HAP-1 (cell line): ENCODE data around the gene GFPT2.

Experiments used
- DNase-seq, 2 experiments: peaks; one replicate each; pipeline ENCODE4 v3.0.0-alpha.2; 2016 to 2020; ENCODE audit warnings: low spot score in 2 of 2
- H3K27me3 ChIP-seq: fragments of 250-450 bp; sonication (Bioruptor Pico); 2 replicates; pipeline ENCODE4 v1.5.1; 2020; ENCODE audit warnings: low read depth, mild to moderate bottlenecking, moderate library complexity
- H3K36me3 ChIP-seq: fragments of 250-450 bp; sonication (Bioruptor Pico); replicated peaks from 2 replicates; pipeline ENCODE4 v1.5.1; 2020; ENCODE audit warnings: mild to moderate bottlenecking
- H3K4me1 ChIP-seq: fragments of 250-450 bp; sonication (Bioruptor Pico); 2 replicates; pipeline ENCODE4 v1.5.1; 2020; ENCODE audit warnings: mild to moderate bottlenecking
- H3K4me3 ChIP-seq: fragments of 250-450 bp; sonication (Bioruptor Pico); 2 replicates; pipeline ENCODE4 v1.5.1; 2020; ENCODE audit warnings: mild to moderate bottlenecking, moderate library complexity
- H3K9me3 ChIP-seq: fragments of 250-450 bp; sonication (Bioruptor Pico); 2 replicates; pipeline ENCODE4 v1.5.1; 2020; ENCODE audit warnings: mild to moderate bottlenecking, moderate library complexity
- in situ Hi-C: fragments of 300-500 bp; cut with MboI; formaldehyde crosslinking; loops from 3 replicates; pipeline ENCODE4 v1.14.3; 2020; ENCODE audit warnings: low sequenced_read_pairs, inconsistent platforms, mixed read lengths

GFPT2 gene

DNA sequence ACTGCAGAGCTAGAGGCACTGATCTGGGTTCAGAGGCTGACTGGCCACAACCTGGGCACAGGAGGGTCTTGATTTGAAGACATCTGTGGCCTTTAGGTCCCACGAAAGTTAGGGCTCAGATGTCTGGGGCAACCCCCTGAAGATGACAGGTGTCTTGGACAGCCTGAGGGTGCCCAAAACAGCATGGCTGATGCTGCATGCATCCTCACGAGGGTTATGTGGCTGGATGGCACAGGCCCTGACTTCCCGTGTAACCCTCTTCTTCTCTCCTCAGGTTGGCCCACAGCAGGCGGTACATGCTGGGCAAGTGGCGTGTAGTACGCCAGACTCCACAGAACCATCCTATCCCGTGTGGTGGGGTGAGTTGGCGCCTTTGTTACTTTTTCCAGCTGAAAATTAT, 29.8 kb upstream of the GFPT2 start:
- Histone ChIP-seq H3K27me3 (no peaks in the 10 kb centered on the region), H3K36me3 (no peaks in the 10 kb centered on the region), H3K4me1 (no peaks in the 10 kb centered on the region), H3K4me3 (no peak overlapping the region), H3K9me3 (no peaks in the 10 kb centered on the region)
- no peak for DNase-seq
- in situ Hi-C loops = no loop called here

DNA sequence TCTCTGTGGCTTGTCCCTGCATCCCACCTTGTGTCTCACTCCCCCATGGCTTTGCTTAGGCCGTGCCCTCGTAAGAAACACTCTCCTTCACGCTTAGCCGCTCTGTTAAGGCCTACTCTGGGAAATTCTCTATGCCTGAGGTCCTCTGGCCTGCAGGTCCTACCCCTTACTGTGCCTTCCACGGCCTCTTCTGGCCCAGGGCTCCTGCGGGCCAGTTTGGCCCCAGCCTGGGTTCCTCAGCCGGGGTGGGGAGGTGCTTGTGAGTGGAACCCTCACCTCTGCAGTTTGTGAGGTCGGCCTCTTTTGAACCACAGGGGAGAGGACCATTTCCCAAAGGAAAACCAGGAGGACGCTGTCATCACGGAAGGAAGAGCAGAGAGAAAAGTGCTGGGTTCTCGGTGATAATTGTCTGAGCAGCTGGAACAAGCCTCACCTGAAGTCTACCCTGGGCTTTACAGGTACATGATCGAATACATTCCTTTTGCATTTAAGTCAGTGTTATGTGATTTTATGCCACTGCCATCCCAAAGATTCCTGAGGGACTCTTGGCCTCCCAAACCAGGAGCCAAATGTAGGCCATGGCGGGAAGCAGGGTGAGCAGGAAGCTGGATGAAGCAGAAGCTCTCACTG, 28.8 kb upstream of the GFPT2 start:
- Histone ChIP-seq H3K36me3 (no peaks in the 10 kb centered on the region), H3K4me1 (no peaks in the 10 kb centered on the region), H3K9me3 (no peaks in the 10 kb centered on the region), H3K27me3 (no peaks in the 10 kb centered on the region), H3K4me3 (no peak overlapping the region)
- DNase-seq = no peak
- in situ Hi-C loops = no loop called here

DNA sequence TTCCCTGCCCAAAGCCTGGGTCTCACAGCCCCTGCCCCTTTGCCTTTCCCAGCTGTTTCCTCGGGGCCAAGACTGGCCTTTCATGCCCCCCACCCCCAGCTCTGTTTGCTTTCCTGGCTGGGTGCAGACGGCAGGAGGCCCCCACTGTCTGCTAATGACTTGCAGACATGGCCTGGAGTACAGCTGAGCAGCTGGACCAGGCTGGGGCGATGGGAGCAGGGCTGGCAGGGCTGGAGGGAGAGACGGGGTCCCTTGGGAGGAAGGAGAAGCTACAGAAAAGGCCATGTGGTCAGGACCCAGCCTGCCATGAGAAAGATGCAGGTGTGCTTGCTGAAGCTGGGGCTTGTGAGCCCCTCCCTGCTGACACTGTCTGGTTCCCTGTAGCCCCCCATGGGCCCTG, 28.3 kb upstream of the GFPT2 start:
- Histone ChIP-seq H3K4me1 (no peaks in the 10 kb centered on the region), H3K9me3 (no peaks in the 10 kb centered on the region), H3K36me3 (no peaks in the 10 kb centered on the region), H3K4me3 (no peak overlapping the region), H3K27me3 (no peaks in the 10 kb centered on the region)
- DNase-seq = no peak
- in situ Hi-C loops = no loop called here

DNA sequence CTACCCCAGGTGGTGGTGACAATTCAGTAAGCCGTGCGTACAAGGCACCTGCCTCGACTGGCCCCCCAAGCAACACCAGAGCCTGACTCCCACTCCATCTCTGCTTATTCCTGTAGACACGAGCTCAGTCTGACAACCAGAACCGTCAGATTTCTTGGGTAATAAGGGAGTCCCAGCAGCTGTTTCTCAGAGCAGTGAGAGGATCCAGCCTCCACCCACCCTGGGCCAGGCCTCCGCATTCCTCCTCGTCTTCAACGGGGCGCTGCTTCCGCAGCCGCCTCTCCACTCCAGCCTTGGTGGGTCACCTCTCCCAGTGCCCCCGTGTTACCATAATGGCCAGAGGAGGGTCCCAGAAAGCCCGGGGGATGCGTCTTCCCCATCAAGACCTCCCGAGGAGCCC, 27.7 kb upstream of the GFPT2 start:
- Histone ChIP-seq H3K4me1 (no peaks in the 10 kb centered on the region), H3K4me3 (no peak overlapping the region), H3K27me3 (no peaks in the 10 kb centered on the region), H3K36me3 (no peaks in the 10 kb centered on the region), H3K9me3 (no peaks in the 10 kb centered on the region)
- no peak for DNase-seq
- in situ Hi-C loops = no loop called here

DNA sequence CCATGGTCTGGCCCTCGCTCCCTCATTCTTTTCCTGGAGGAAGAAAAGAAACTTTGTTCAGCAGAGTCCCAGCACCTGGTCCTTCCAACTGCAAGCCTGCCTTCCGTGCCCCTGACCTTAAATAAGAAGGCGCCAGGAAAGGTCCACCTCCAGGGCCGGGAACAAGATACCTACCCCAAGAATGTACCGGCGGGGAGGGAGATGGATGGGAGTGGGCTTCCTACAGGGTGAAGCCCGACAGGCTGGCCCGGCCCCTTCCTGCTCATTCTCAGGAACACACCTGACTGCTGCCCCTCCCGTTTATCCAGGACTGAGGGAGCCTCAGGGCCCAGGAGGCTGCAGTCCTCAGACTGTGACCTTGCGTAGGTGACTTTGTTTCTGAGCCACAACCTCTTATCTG, 27.3 kb upstream of the GFPT2 start:
- Histone ChIP-seq H3K4me1 (no peaks in the 10 kb centered on the region), H3K9me3 (no peaks in the 10 kb centered on the region), H3K4me3 (no peak overlapping the region), H3K36me3 (no peaks in the 10 kb centered on the region), H3K27me3 (no peaks in the 10 kb centered on the region)
- in situ Hi-C loops = no loop called here
- DNase-seq = no peak

DNA sequence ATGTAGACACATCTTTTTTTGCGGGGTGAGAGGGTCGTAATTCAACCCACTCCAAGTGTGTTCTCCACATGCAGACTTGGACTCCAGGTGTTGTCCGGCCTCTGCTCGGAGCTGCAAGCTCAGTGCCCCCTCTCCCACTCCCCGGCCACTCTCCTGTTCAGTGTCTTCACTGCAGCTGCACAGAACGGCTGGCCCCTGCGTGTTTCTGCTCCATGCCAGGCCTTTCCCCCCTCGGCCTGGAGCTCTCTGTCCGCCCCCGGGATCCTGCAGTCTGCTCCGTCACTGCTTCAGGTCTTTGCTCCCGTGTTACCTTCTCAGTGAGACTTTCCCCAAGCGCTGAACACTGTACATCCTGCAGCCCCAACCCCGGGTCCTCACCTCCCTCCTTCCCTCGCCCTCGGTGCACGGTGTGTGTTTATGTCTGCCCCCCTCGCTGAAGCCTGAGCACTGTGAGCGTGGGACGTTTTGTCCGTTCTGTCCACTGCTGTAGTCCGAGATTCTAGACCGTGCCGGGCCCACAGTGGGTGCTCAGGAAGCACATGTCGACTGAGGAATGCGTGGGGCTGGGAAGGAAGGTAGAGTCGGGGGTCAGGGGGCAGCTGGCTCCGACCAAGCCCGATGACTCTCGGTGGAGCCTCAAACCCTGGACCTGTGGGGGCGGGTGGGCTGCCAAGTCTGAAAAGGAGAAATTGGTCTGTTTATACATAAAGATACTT, 26.4 kb upstream of the GFPT2 start:
- no peaks in the 10 kb centered on the region for H3K27me3 ChIP-seq
- in situ Hi-C loops = no loop called here
- H3K9me3 ChIP-seq = no peaks in the 10 kb centered on the region
- H3K4me1 ChIP-seq = no peaks in the 10 kb centered on the region
- H3K36me3 ChIP-seq = no peaks in the 10 kb centered on the region
- no peak overlapping the region for H3K4me3 ChIP-seq
- DNase-seq = no peak

DNA sequence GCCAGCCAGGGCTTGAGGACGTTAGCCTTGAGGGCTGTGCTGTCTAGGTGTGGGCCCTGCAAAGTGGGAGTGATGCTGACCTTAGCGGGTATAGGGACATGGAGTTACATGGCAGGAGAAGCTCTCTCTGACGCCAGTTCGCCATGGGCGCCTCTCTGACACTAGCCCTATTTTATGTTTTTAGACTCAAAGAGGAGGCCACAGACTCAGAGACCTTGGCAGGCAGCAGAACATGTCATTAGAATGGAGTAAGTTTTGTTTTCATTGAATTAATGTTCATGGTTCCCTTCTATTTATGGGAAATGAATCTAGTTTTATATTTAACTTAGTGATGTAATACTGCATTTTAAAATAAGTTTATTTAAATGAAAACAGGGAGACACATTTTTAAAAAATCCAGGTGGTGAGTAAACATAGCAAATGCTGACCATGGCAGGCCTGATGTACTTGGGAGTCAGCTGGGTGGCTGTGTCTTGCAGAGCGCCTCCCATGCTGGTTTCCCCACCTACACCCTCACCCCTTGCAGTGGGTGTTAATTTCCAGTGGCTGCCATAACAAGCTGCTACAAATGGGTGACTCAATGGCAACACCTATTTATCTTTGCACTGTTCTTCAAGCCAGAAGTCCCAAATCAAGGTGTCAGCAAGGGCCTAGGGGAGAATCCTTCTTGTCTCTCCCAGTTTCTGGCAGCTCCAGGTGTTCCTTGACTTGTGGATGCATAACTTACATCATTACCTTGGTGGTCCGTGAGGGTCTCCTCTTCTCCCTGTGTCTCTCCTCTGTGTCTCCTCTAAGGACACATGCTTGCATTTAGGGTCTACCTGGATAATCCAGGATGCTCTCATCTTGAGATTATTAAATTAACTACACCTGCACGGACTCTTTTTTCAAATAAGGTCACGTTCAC, 25.6 kb upstream of the GFPT2 start:
- no peak overlapping the region for H3K4me3 ChIP-seq
- no peaks in the 10 kb centered on the region for H3K9me3 ChIP-seq
- in situ Hi-C loops = no loop called here
- no peaks in the 10 kb centered on the region for H3K4me1 ChIP-seq
- no peaks in the 10 kb centered on the region for H3K27me3 ChIP-seq
- DNase-seq = no peak
- H3K36me3 ChIP-seq = no peaks in the 10 kb centered on the region

DNA sequence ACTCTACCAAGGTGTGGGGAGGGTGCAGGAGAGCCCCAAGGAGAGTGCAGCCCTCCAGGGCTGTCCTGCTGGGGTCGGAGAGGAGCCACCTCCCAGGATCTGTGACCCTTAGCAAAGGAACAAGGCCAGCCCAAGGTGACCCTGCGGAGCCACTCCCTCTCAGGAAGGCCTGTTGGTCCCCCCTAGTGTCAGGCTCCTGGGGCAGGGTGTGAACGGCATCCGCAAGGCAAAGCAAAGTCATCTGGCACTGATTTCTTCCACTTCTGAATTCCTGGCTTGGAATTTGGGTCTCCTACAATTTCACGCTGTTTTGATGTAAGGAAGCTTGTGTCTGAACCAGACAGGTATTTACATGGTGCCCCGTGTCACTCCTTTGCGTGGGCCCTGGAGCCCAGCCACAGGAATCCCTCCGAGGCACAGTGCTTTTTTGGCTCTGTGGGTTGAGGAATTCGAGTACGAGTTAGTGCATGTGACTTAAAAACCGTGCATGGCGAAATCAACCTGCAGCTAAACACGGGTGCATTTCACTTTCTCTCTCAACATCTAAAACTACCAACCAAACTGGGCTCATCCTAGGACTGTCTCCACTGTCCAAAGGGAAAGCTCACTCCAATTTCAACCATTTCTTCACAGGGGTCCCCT, 24.5 kb upstream of the GFPT2 start:
- H3K36me3 ChIP-seq = no peaks in the 10 kb centered on the region
- in situ Hi-C loops = no loop called here
- no peak for DNase-seq
- no peaks in the 10 kb centered on the region for H3K27me3 ChIP-seq
- no peaks in the 10 kb centered on the region for H3K9me3 ChIP-seq
- no peak overlapping the region for H3K4me3 ChIP-seq
- no peaks in the 10 kb centered on the region for H3K4me1 ChIP-seq

DNA sequence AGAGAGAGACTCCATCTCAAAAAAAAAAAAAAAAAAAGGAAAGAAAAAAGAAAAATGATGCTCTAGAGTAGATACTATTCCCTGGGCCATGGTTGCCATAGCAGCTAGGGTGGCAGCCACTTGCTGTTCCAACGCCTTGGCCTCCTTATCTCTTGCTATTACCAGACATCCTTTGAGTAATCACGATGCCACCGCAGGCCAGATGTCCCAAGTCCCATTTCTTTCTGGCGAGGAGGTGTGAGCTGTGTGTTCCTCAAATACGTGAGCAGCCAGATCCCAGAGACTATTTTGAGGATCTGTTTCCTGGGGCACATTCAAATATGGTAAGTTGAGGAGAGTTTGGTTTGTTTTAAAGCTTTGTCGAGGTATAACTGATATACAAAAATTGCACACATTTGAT, 23.4 kb upstream of the GFPT2 start:
- no peak for DNase-seq
- no peaks in the 10 kb centered on the region for H3K4me1 ChIP-seq
- H3K9me3 ChIP-seq = no peaks in the 10 kb centered on the region
- no peaks in the 10 kb centered on the region for H3K36me3 ChIP-seq
- no peak overlapping the region for H3K4me3 ChIP-seq
- in situ Hi-C loops = no loop called here
- H3K27me3 ChIP-seq = no peaks in the 10 kb centered on the region

DNA sequence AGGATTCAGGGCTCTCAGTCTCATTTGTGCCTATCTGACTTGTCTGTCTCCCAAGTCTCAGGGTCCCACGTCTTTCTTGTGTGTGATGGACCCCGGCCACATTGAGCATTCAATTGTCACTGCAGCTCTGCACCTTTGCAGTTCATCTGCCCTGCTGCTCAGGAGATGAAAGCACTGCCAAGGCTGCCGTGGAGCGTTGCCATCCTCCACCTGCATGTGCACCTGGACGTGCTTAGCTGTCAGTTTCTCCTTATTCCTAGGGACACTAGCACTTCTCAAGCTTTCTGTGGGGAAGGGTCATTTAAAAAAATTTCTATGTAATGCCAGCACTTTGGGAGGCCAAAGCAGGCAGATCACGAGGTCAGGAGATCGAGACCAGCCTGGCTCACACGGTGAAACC, 22.8 kb upstream of the GFPT2 start:
- no peaks in the 10 kb centered on the region for H3K27me3 ChIP-seq
- in situ Hi-C loops = no loop called here
- H3K36me3 ChIP-seq = no peaks in the 10 kb centered on the region
- no peak overlapping the region for H3K4me3 ChIP-seq
- DNase-seq = no peak
- no peaks in the 10 kb centered on the region for H3K4me1 ChIP-seq
- no peaks in the 10 kb centered on the region for H3K9me3 ChIP-seq

DNA sequence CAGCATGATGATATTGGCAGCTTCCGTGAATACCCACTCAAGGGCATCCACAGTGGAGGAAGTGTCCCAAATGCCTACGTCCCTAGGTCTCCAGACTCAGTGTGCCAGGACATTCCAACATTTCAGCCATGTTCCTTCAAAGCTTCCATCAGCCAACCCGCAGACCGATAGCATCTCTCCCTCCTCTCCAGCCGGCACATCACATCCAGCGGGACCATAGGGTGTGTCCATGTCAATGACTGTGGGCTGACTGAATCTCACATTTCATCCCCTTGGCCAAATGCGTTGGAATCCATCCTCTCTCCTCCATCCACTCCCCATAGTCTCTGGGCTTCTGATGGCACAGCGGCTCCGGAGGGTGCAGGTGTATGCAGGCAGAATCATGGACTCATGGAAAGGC, 22.2 kb upstream of the GFPT2 start:
- Histone ChIP-seq H3K9me3 (no peaks in the 10 kb centered on the region), H3K4me1 (no peaks in the 10 kb centered on the region), H3K4me3 (no peak overlapping the region), H3K36me3 (no peaks in the 10 kb centered on the region), H3K27me3 (no peaks in the 10 kb centered on the region)
- DNase-seq = no peak
- in situ Hi-C loops = no loop called here

DNA sequence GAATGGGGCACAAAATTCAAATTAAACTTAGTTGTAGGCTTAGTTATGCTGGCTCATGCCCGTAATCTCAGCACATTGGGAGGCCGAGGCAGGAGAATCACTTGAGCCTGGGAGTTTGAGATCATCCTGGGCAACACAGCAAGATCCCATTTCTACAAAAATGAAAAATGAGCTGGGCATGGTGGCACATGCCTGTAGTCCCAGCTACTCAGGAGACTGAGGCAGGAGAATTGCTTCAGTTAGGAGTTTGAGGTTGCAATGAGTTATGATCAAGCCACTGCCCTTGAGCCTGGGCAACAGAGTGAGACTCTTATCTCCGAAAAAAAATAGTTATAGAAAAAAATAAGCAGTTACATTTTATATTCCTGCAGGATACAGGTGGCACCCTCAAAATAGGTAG, 20.7 kb upstream of the GFPT2 start:
- in situ Hi-C loops = no loop called here
- Histone ChIP-seq H3K4me3 (no peak overlapping the region), H3K9me3 (no peaks in the 10 kb centered on the region), H3K4me1 (no peaks in the 10 kb centered on the region), H3K27me3 (no peaks in the 10 kb centered on the region), H3K36me3 (no peaks in the 10 kb centered on the region)
- no peak for DNase-seq

DNA sequence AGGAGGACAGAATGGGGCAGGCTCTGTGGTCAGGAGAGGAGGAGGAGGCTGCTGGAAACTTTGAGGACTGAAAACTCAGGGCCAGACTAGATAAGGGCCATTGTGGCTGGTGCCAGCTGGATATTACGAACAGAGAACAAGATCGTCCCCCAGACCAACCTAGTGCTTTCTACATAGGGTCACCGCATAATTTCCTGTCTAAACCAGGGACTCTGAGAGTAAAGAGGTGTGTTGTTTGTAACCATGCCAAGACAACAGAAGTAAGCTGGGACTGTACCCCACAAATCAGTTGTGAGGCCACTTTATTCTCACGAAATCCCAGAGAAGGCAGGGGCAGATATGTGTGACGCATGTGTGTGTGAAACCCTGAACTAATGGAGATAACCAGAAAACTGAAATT, 20.3 kb upstream of the GFPT2 start:
- H3K27me3 ChIP-seq = no peaks in the 10 kb centered on the region
- no peak for DNase-seq
- no peaks in the 10 kb centered on the region for H3K9me3 ChIP-seq
- no peaks in the 10 kb centered on the region for H3K4me1 ChIP-seq
- H3K36me3 ChIP-seq = no peaks in the 10 kb centered on the region
- no peak overlapping the region for H3K4me3 ChIP-seq
- in situ Hi-C loops = no loop called here

DNA sequence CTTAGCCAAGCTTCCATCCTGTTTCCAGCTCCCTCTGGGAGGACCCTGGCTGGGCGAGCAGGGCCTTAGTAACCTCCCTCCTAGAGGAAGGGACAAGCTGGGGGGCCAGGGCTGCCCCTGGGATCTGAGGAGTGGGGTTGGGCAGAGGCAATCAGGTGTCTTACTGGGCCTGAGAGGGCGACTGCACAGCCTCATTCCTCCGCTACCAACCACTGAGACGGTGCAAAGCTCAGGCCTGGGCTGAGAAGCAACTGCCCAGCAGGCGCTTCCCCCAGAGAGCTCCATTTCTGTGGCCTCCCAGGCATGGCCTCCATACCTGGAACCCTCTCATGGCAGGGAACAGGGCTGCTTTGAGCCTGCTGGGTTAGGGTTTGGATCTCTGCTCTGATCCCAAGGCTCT, 18.8 kb upstream of the GFPT2 start:
- in situ Hi-C loops = no loop called here
- no peaks in the 10 kb centered on the region for H3K36me3 ChIP-seq
- DNase-seq = no peak
- H3K9me3 ChIP-seq = no peaks in the 10 kb centered on the region
- no peak overlapping the region for H3K4me3 ChIP-seq
- no peaks in the 10 kb centered on the region for H3K27me3 ChIP-seq
- H3K4me1 ChIP-seq = no peaks in the 10 kb centered on the region
